ENCODE results near the gene ZFP91.
"Not testable (repeated sequence)": the region's sequence is repeated elsewhere in the genome, so short reads cannot be mapped to it uniquely, and the experiment has no call there.

The ZFP91 gene
- long read RNA-seq, donor 1, full-length matches to known transcripts: 2 of 2 reads
- long read RNA-seq, donor 1, partial matches to known transcripts: 0 of 2 reads
- long read RNA-seq, donor 1, other reads (novel, unspliced or antisense): 0 of 2 reads
- long read RNA-seq, donor 2, full-length matches to known transcripts: 3 of 12 reads
- long read RNA-seq, donor 2, partial matches to known transcripts: 9 of 12 reads
- long read RNA-seq, donor 2, other reads (novel, unspliced or antisense): 0 of 12 reads
- long read RNA-seq, donor 3, full-length matches to known transcripts: 1 of 1 reads
- long read RNA-seq, donor 3, partial matches to known transcripts: 0 of 1 reads
- long read RNA-seq, donor 3, other reads (novel, unspliced or antisense): 0 of 1 reads
- long read RNA-seq, donor 4, full-length matches to known transcripts: 8 of 8 reads
- long read RNA-seq, donor 4, partial matches to known transcripts: 0 of 8 reads
- long read RNA-seq, donor 4, other reads (novel, unspliced or antisense): 0 of 8 reads
- long read RNA-seq, donor 5, full-length matches to known transcripts: 6 of 6 reads
- long read RNA-seq, donor 5, partial matches to known transcripts: 0 of 6 reads
- long read RNA-seq, donor 5, other reads (novel, unspliced or antisense): 0 of 6 reads
- long read RNA-seq, donor 6: 0 reads
- long read RNA-seq, donor 7, full-length matches to known transcripts: 5 of 21 reads
- long read RNA-seq, donor 7, partial matches to known transcripts: 16 of 21 reads
- long read RNA-seq, donor 7, other reads (novel, unspliced or antisense): 0 of 21 reads
- long read RNA-seq, donor 8, full-length matches to known transcripts: 5 of 5 reads
- long read RNA-seq, donor 8, partial matches to known transcripts: 0 of 5 reads
- long read RNA-seq, donor 8, other reads (novel, unspliced or antisense): 0 of 5 reads

- DNase-seq: peak; percentile 99
These were observed at the start of gene ZFP91 for GRCh38 chr11:58578635-58579191. Gene ZFP91 (plus strand): TSS chr11:58579063. CDS start chr11:58579282, 219 bp downstream.

GRCh38 chr11:58530236-58530635 is 48.6 kb upstream of the ZFP91 start:
- DNase-seq: no peak

GRCh38 chr11:58531865-58532341 is 47.0 kb upstream of the ZFP91 start:
- no peak for DNase-seq

- no peak for DNase-seq
These were observed 32.0 kb upstream of the ZFP91 start for GRCh38 chr11:58546841-58547240.

- DNase-seq: no peak
These were observed 29.2 kb upstream of the ZFP91 start for GRCh38 chr11:58549644-58550043.

GRCh38 chr11:58560842-58561241 is 18.0 kb upstream of the ZFP91 start:
- DNase-seq: no peak

- DNase-seq: no peak
These were observed 17.3 kb upstream of the ZFP91 start for GRCh38 chr11:58561394-58562098.

GRCh38 chr11:58562375-58562800 is 16.5 kb upstream of the ZFP91 start:
- DNase-seq: no peak

GRCh38 chr11:58564231-58564630 is 14.6 kb upstream of the ZFP91 start:
- no peak for DNase-seq

GRCh38 chr11:58567889-58568512 is 10.9 kb upstream of the ZFP91 start:
- DNase-seq: peak; percentile 15

- not testable (repeated sequence) for DNase-seq
These were observed 6.0 kb upstream of the ZFP91 start for GRCh38 chr11:58572906-58573305.

GRCh38 chr11:58573451-58574104 is 5.3 kb upstream of the ZFP91 start:
- DNase-seq: no peak

GRCh38 chr11:58574881-58575280 is 4.0 kb upstream of the ZFP91 start:
- DNase-seq: no peak

- DNase-seq: no peak
These were observed 3.4 kb upstream of the ZFP91 start, which contains the start of gene LPXN for GRCh38 chr11:58575377-58576020. Gene LPXN (minus strand): TSS chr11:58575856. CDS start chr11:58575772, 84 bp downstream.

GRCh38 chr11:58576887-58577471 is 1.9 kb upstream of the ZFP91 start:
- DNase-seq: peak; percentile 13

GRCh38 chr11:58577555-58578135 is 1.2 kb upstream of the ZFP91 start:
- DNase-seq: peak; percentile 86

GRCh38 chr11:58578136-58578634 is 678 bp upstream of the ZFP91 start:
- no peak for DNase-seq

- DNase-seq: peak; percentile 96
These were observed 598 bp downstream of the ZFP91 start for GRCh38 chr11:58579192-58580129.
